Kasumi-1 (cell line): ENCODE measurements around the gene WDR18.

Experiments used
- DNase-seq, 2 experiments: peaks; one replicate each; lab custom pipeline; 2025; lab: John Stamatoyannopoulos, UW

Gene WDR18

GRCh38 chr19:1008268-1009040, 24.3 kb downstream of the WDR18 start:
- DNase-seq, result no peak

- DNase-seq, result no peak
These were observed 25.2 kb downstream of the WDR18 start for GRCh38 chr19:1009041-1009980.

GRCh38 chr19:1009981-1010538, 25.9 kb downstream of the WDR18 start:
- DNase-seq, result no peak

GRCh38 chr19:1010586-1011510, 26.7 kb downstream of the WDR18 start:
- DNase-seq, result no peak

GRCh38 chr19:1011831-1012333, 27.7 kb downstream of the WDR18 start:
- no peak for DNase-seq

GRCh38 chr19:1012334-1012733, 28.2 kb downstream of the WDR18 start:
- DNase-seq, result no peak

- no peak for DNase-seq
These were observed 29.1 kb downstream of the WDR18 start for GRCh38 chr19:1013218-1013617.

GRCh38 chr19:1014161-1015060, 30.3 kb downstream of the WDR18 start:
- no peak for DNase-seq

GRCh38 chr19:1015061-1015781, 31.1 kb downstream of the WDR18 start:
- DNase-seq, result no peak

- DNase-seq, result no peak
These were observed 31.9 kb downstream of the WDR18 start for GRCh38 chr19:1015782-1016646.

GRCh38 chr19:1016647-1017114, 32.5 kb downstream of the WDR18 start:
- no peak for DNase-seq

- DNase-seq, result no peak
These were observed 33.2 kb downstream of the WDR18 start for GRCh38 chr19:1017115-1017905.

- no peak for DNase-seq
These were observed 33.8 kb downstream of the WDR18 start for GRCh38 chr19:1017906-1018305.

- DNase-seq, result no peak
These were observed 34.2 kb downstream of the WDR18 start for GRCh38 chr19:1018393-1018792.

GRCh38 chr19:1018932-1019615, 34.9 kb downstream of the WDR18 start:
- DNase-seq, result no peak

- no peak for DNase-seq
These were observed 35.4 kb downstream of the WDR18 start for GRCh38 chr19:1019616-1019961.
